Mammary epithelial cell (primary cell): Measurements from ENCODE around the gene CHD8.

Experiments
- EZH2 ChIP-seq: IDR thresholded peaks from 2 replicates; pipeline ENCODE4 v1.6.1; 2012; ENCODE audit warnings: low read length, inconsistent platforms, borderline replicate concordance
- TF ChIP-seq, protein P1 (sequence below), 2 donors: IDR thresholded peaks in 1 of 2; conservative IDR thresholded peaks in 1 of 2; 2 replicates each; pipeline ENCODE4 v1.5.1; 2011 to 2012; ENCODE audit warnings: inconsistent platforms in 2 of 2, low read length in 2 of 2, mild to moderate bottlenecking in 2 of 2, control low read depth in 1 of 2, low read depth in 1 of 2; ENCODE audit not compliant: insufficient read depth in 1 of 2; ENCODE audit errors: extremely low read depth in 1 of 2

DNA sequence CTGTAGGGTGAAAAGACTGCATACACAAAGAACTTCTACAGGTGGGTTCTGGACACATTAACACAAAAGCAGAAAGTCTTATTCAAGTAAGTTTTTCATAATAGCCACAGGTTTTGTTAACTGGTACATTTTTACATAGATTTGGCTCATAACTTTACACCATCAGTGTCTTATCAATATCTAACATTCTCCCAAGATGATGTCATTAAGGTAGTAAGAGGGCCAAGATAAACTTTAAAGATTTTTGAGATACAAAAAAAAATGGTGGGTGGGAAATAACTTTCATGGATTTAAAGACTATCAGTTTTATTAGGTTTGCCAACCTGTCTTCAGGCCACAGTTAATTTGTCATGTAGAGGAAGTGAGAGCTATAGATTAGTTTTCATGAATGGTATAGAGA lies 73.8 kb downstream of the CHD8 start:
- no peak for TF ChIP-seq EZH2
- TF ChIP-seq, protein P1, sequence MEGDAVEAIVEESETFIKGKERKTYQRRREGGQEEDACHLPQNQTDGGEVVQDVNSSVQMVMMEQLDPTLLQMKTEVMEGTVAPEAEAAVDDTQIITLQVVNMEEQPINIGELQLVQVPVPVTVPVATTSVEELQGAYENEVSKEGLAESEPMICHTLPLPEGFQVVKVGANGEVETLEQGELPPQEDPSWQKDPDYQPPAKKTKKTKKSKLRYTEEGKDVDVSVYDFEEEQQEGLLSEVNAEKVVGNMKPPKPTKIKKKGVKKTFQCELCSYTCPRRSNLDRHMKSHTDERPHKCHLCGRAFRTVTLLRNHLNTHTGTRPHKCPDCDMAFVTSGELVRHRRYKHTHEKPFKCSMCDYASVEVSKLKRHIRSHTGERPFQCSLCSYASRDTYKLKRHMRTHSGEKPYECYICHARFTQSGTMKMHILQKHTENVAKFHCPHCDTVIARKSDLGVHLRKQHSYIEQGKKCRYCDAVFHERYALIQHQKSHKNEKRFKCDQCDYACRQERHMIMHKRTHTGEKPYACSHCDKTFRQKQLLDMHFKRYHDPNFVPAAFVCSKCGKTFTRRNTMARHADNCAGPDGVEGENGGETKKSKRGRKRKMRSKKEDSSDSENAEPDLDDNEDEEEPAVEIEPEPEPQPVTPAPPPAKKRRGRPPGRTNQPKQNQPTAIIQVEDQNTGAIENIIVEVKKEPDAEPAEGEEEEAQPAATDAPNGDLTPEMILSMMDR (conservative IDR thresholded peaks at IDR 0.05 in 1 of 2, IDR thresholded peaks at IDR 0.05 in 1 of 2; ENCODE audit: extremely low read depth in 1 of 2, insufficient read depth in 1 of 2, low read depth in 1 of 2, low read length in 2 of 2) = no peak
